Right lobe of liver (tissue), 6 donors: ENCODE data around the gene FUCA1. TPM values are rescaled to one million over a fixed set of nuclear protein-coding genes. Genes with fewer than 3 reads are reported as not detected.

Experiments used
- ATAC-seq, 4 donors: fragments of 200-7000 bp; cut with Tn5 transposase; one replicate each; pipeline ENCODE4 v1.9.1; 2020; ENCODE audit warnings: mild to moderate bottlenecking in 4 of 4, moderate library complexity in 4 of 4
- DNase-seq, 3 donors: peaks; one replicate each; pipeline ENCODE4 v3.0.0-alpha.2; 2020
- H3K27ac ChIP-seq, 3 donors: fragments of 200-600 bp; one replicate each; pipeline ENCODE4 v1.8.0; 2022
- H3K27me3 ChIP-seq, 2 donors: fragments of 200-600 bp; one replicate each; pipeline ENCODE4 v1.8.0; 2022
- H3K36me3 ChIP-seq, 4 donors: fragments of 200-600 bp; sonication (generic) in 1 of 4; one replicate each; pipeline versions ENCODE4 v1.5.1 to v1.8.0; 2017 to 2022; ENCODE audit warnings: control low read depth in 1 of 4
- H3K4me1 ChIP-seq, 4 donors: fragments of 200-600 bp; sonication (generic) in 1 of 4; one replicate each; pipeline versions ENCODE4 v1.5.1 to v1.8.0; 2017 to 2022; ENCODE audit warnings: control low read depth in 1 of 4
- H3K4me3 ChIP-seq, 3 donors: fragments of 200-600 bp; one replicate each; pipeline ENCODE4 v1.8.0; 2022
- H3K9me3 ChIP-seq, 4 donors: fragments of 200-600 bp; sonication (generic) in 1 of 4; one replicate each; pipeline versions ENCODE4 v1.5.1 to v1.8.0; 2017 to 2022; ENCODE audit warnings: control low read depth in 1 of 4
- POLR2A ChIP-seq: fragments of 450-650 bp; IDR thresholded peaks from one replicate; pipeline ENCODE4 v1.6.1; 2017; ENCODE audit warnings: antibody characterized with exemption, mild to moderate bottlenecking
- WGBS: methylation state at CpG from one replicate; pipeline ENCODE4 v1.1.6; 2018; ENCODE audit warnings: low coverage, low lambda C conversion rate; ENCODE audit not compliant: insufficient coverage; ENCODE audit errors: missing lambda C conversion rate; 5-methylcytosine and 5-hydroxymethylcytosine counted together
- intact Hi-C, 2 donors: fragments of 100-400 bp; cut with DNase I; formaldehyde crosslinking; loops; one replicate each; pipeline versions ENCODE4 v1.11.2 to v1.14.1; 2022
- total RNA-seq, 6 experiments: library from RNA; depleted of rRNA in 2 of 6; stranded (reverse); fragments of >200 nt in 2 of 6; fragmentation: NEBNext Ultra II Directional in 3 of 6; extraction: Animal tissue kit (Norgen Biotek cat#: 25700) in 3 of 6; gene quantifications; one replicate each; pipeline versions ENCODE4 v1.1.0 to v1.2.4, GENCODE V29; 2016 to 2023
- TF ChIP-seq, protein P1 (sequence below), 4 donors: fragments of 200-600 bp in 3 of 4; fragments of 450-650 bp in 1 of 4; IDR thresholded peaks; one replicate each; pipeline versions ENCODE4 v1.5.1 to v1.8.0; 2016 to 2022; ENCODE audit warnings: antibody characterized with exemption in 4 of 4, mild to moderate bottlenecking in 2 of 4
- donor health status: DM: no; HTN: yes; CAD: no.
- donor health status: DM: no; HTN: no; CAD: no.
- donor health status: DM: no; HTN: no; CAD: no.
- donor health status: DM: no; HTN: yes; CAD: no.
- donor health status: DM: no; HTN: yes; CAD: no.

FUCA1 gene
- total RNA-seq, 6 experiments from 2014 or later = 37.1 to 54.7 (median 45.1) TPM

DNA sequence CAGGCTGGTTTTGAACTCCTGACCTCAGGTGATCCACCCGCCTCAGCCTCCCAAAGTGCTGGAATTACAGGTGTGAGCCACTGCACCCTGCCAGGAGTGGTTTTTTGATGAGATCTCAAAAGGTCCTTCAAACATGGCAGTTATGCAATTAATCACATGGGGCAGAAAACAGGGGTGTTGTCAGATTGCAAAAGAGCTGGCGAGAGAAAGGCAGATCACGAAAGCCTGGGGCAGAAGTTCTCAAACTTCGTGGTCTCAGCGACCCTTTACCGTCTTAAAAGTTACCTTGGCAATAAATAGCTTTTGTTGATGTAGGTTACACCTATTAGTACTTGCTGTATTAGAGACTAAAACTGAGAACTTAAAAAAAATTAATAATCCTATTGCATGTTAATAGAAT is 29.0 kb upstream of the FUCA1 start:
- H3K4me3 ChIP-seq = no peak overlapping the region
- H3K27me3 ChIP-seq = no peaks in the 10 kb centered on the region
- intact Hi-C loops = no loop called here
- H3K9me3 ChIP-seq = no peaks in the 10 kb centered on the region
- no peaks in the 10 kb centered on the region for H3K36me3 ChIP-seq
- peaks cover 0 to 9% (median 0%) of the 10 kb centered on the region in 4 donors for H3K4me1 ChIP-seq
- no peak overlapping the region for H3K27ac ChIP-seq
- DNase-seq (peak in 1 of 3 donors; percentile 71), ATAC-seq (peak; percentile 76 to 85 (median 78))
- 9% methylated on average over 6 of the region's 6 CpGs for WGBS
- TF ChIP-seq POLR2A = no peak
- TF ChIP-seq, protein P1, sequence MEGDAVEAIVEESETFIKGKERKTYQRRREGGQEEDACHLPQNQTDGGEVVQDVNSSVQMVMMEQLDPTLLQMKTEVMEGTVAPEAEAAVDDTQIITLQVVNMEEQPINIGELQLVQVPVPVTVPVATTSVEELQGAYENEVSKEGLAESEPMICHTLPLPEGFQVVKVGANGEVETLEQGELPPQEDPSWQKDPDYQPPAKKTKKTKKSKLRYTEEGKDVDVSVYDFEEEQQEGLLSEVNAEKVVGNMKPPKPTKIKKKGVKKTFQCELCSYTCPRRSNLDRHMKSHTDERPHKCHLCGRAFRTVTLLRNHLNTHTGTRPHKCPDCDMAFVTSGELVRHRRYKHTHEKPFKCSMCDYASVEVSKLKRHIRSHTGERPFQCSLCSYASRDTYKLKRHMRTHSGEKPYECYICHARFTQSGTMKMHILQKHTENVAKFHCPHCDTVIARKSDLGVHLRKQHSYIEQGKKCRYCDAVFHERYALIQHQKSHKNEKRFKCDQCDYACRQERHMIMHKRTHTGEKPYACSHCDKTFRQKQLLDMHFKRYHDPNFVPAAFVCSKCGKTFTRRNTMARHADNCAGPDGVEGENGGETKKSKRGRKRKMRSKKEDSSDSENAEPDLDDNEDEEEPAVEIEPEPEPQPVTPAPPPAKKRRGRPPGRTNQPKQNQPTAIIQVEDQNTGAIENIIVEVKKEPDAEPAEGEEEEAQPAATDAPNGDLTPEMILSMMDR (IDR thresholded peaks at IDR 0.05) = no peak

GRCh38 chr1:23896491-23896890 is 28.4 kb upstream of the FUCA1 start:
- no peak overlapping the region for H3K27ac ChIP-seq
- WGBS = 41% methylated on average over 3 of the region's 3 CpGs
- peaks cover 0 to 9% (median 0%) of the 10 kb centered on the region in 4 donors for H3K4me1 ChIP-seq
- H3K36me3 ChIP-seq = no peaks in the 10 kb centered on the region
- H3K4me3 ChIP-seq = no peak overlapping the region
- intact Hi-C loops = no loop called here
- no peaks in the 10 kb centered on the region for H3K27me3 ChIP-seq
- TF ChIP-seq, protein P1 (IDR thresholded peaks at IDR 0.05) = no peak
- no peak for TF ChIP-seq POLR2A
- DNase-seq (no peak), ATAC-seq (no peak)
- H3K9me3 ChIP-seq = no peaks in the 10 kb centered on the region

DNA sequence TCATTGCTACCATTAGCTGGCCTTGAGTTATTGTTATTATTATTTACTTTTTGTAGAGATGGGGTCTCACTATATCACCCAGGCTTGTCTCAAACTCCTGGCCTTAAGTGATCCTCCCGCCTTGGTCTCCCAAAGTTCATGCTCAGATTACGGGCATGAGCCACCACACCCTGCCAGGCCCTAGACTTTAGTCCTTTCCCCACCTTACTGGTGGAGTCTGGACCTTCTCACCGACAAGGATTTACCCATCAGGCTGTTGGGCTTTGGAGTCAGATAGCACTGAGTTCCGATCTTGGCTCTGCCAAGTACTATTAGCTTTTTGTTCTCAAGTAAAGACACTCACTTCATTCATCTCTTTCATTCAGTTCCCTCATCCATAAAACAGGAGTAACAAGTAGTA is 27.9 kb upstream of the FUCA1 start:
- no peak for DNase-seq
- Histone ChIP-seq H3K4me3 (no peak overlapping the region), H3K36me3 (no peaks in the 10 kb centered on the region), H3K9me3 (no peaks in the 10 kb centered on the region), H3K27me3 (no peaks in the 10 kb centered on the region), H3K4me1 (peaks cover 0 to 9% (median 0%) of the 10 kb centered on the region in 4 donors), H3K27ac (no peak overlapping the region)
- 63% methylated on average over 4 of the region's 4 CpGs for WGBS
- ATAC-seq = no peak
- TF ChIP-seq POLR2A = no peak
- TF ChIP-seq, protein P1 (IDR thresholded peaks at IDR 0.05) = no peak
- intact Hi-C loops = no loop called here

- no peaks in the 10 kb centered on the region for H3K27me3 ChIP-seq
- TF ChIP-seq, protein P1 (IDR thresholded peaks at IDR 0.05) = no peak
- no peak for TF ChIP-seq POLR2A
- H3K4me1 ChIP-seq = peaks cover 0 to 9% (median 0%) of the 10 kb centered on the region in 4 donors
- H3K9me3 ChIP-seq = no peaks in the 10 kb centered on the region
- intact Hi-C loops = no loop called here
- no peak overlapping the region for H3K4me3 ChIP-seq
- no peak for DNase-seq
- no peaks in the 10 kb centered on the region for H3K36me3 ChIP-seq
- no peak overlapping the region for H3K27ac ChIP-seq
- peak in 3 of 4 donors; percentile 33 to 45 (median 36) for ATAC-seq
- 64% methylated on average over 4 of the region's 5 CpGs for WGBS
Observed at GRCh38 chr1:23895082-23895481, 27.0 kb upstream of the FUCA1 start.

GRCh38 chr1:23889074-23889473 is 21.0 kb upstream of the FUCA1 start:
- H3K4me1 ChIP-seq = no peaks in the 10 kb centered on the region
- intact Hi-C loops = no loop called here
- no peaks in the 10 kb centered on the region for H3K27me3 ChIP-seq
- no peaks in the 10 kb centered on the region for H3K9me3 ChIP-seq
- WGBS = 50% methylated on average over 2 of the region's 5 CpGs
- H3K4me3 ChIP-seq = no peak overlapping the region
- no peak for DNase-seq
- no peaks in the 10 kb centered on the region for H3K36me3 ChIP-seq
- no peak for ATAC-seq
- no peak overlapping the region for H3K27ac ChIP-seq
- no peak for TF ChIP-seq POLR2A
- TF ChIP-seq, protein P1 (IDR thresholded peaks at IDR 0.05) = no peak
